Tibial nerve (tissue), 3 donors: ENCODE data around the gene ZNF69.
"Not testable (repeated sequence)": the region's sequence is repeated elsewhere in the genome, so short reads cannot be mapped to it uniquely, and the experiment has no call there.

Source experiments
- POLR2A ChIP-seq, 2 donors: fragments of 450-650 bp; IDR thresholded peaks; one replicate each; pipeline ENCODE4 v1.6.1; 2017; ENCODE audit warnings: antibody characterized with exemption in 2 of 2, mild to moderate bottlenecking in 2 of 2, moderate library complexity in 2 of 2
- TF ChIP-seq, protein P1 (sequence below), 5 experiments: fragments of 200-600 bp in 3 of 5; fragments of 450-650 bp in 2 of 5; sonication (generic) in 3 of 5; IDR thresholded peaks; one replicate each; pipeline ENCODE4 v1.5.1; 2016 to 2019; ENCODE audit warnings: antibody characterized with exemption in 5 of 5, mild to moderate bottlenecking in 3 of 5, moderate library complexity in 2 of 5

DNA sequence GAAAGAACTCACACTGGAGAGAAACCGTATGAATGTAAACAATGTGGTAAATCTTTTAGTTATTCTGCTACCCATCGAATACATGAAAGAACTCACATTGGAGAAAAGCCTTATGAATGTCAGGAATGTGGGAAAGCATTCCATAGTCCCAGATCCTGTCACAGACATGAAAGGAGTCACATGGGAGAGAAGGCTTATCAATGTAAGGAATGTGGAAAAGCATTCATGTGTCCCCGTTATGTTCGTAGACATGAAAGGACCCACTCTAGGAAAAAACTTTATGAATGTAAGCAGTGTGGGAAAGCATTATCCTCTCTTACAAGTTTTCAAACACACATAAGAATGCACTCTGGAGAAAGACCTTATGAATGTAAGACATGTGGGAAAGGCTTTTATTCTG lies 19.8 kb upstream of the ZNF69 start:
- TF ChIP-seq, protein P1, sequence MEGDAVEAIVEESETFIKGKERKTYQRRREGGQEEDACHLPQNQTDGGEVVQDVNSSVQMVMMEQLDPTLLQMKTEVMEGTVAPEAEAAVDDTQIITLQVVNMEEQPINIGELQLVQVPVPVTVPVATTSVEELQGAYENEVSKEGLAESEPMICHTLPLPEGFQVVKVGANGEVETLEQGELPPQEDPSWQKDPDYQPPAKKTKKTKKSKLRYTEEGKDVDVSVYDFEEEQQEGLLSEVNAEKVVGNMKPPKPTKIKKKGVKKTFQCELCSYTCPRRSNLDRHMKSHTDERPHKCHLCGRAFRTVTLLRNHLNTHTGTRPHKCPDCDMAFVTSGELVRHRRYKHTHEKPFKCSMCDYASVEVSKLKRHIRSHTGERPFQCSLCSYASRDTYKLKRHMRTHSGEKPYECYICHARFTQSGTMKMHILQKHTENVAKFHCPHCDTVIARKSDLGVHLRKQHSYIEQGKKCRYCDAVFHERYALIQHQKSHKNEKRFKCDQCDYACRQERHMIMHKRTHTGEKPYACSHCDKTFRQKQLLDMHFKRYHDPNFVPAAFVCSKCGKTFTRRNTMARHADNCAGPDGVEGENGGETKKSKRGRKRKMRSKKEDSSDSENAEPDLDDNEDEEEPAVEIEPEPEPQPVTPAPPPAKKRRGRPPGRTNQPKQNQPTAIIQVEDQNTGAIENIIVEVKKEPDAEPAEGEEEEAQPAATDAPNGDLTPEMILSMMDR (IDR thresholded peaks at IDR 0.05), result not testable (repeated sequence)
- not testable (repeated sequence) for TF ChIP-seq POLR2A (IDR thresholded peaks at IDR 0.05)
